ENCODE results near the gene NIPSNAP2.
"Not testable (repeated sequence)": the region's sequence is repeated elsewhere in the genome, so short reads cannot be mapped to it uniquely, and the experiment has no call there.

- not testable (repeated sequence) for TF ChIP-seq FIP1L1 (IDR thresholded peaks at IDR 0.05; ENCODE audit: borderline replicate concordance, insufficient read depth, low read depth, low read length); TEAD2 (CRISPR knock-in tag; IDR thresholded peaks at IDR 0.05); POLR2AphosphoS5 (IDR thresholded peaks at IDR 0.05; ENCODE audit: low read depth, low read length); CHD4 (IDR thresholded peaks at IDR 0.05; ENCODE audit: borderline replicate concordance, low read length); GTF3A (CRISPR knock-in tag; conservative IDR thresholded peaks at IDR 0.05); ATF7 (IDR thresholded peaks at IDR 0.05); ATF7 (CRISPR knock-in tag; IDR thresholded peaks at IDR 0.05); ZFX (CRISPR knock-in tag; IDR thresholded peaks at IDR 0.05; ENCODE audit: low read depth)
- TF ChIP-seq, protein P1, sequence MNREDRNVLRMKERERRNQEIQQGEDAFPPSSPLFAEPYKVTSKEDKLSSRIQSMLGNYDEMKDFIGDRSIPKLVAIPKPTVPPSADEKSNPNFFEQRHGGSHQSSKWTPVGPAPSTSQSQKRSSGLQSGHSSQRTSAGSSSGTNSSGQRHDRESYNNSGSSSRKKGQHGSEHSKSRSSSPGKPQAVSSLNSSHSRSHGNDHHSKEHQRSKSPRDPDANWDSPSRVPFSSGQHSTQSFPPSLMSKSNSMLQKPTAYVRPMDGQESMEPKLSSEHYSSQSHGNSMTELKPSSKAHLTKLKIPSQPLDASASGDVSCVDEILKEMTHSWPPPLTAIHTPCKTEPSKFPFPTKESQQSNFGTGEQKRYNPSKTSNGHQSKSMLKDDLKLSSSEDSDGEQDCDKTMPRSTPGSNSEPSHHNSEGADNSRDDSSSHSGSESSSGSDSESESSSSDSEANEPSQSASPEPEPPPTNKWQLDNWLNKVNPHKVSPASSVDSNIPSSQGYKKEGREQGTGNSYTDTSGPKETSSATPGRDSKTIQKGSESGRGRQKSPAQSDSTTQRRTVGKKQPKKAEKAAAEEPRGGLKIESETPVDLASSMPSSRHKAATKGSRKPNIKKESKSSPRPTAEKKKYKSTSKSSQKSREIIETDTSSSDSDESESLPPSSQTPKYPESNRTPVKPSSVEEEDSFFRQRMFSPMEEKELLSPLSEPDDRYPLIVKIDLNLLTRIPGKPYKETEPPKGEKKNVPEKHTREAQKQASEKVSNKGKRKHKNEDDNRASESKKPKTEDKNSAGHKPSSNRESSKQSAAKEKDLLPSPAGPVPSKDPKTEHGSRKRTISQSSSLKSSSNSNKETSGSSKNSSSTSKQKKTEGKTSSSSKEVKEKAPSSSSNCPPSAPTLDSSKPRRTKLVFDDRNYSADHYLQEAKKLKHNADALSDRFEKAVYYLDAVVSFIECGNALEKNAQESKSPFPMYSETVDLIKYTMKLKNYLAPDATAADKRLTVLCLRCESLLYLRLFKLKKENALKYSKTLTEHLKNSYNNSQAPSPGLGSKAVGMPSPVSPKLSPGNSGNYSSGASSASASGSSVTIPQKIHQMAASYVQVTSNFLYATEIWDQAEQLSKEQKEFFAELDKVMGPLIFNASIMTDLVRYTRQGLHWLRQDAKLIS (CRISPR knock-in tag; IDR thresholded peaks at IDR 0.05), result not testable (repeated sequence)
Measured at GRCh38 chr7:56047446-56048116, 83.2 kb downstream of the NIPSNAP2 start.
